ENCODE measurements around the gene ZCCHC3. TPM values are rescaled to one million over a fixed set of nuclear protein-coding genes. Genes with fewer than 3 reads are reported as not detected.

The ZCCHC3 gene
- total RNA-seq, 2 experiments from 2014 or later, result 19.3 to 19.5 TPM

- Mint-ChIP-seq H3K27me3 (no peaks in the 10 kb centered on the region), H3K27ac (peak overlapping the region; percentile 97), H3K9me3 (no peaks in the 10 kb centered on the region), H3K36me3 (ENCODE audit: low read depth) (peaks cover 30% of the 10 kb centered on the region), H3K4me3 (peak overlapping the region; percentile 98), H3K4me1 (ENCODE audit: low read depth) (peaks cover 47% of the 10 kb centered on the region)
- Histone ChIP-seq H3K4me1 (ENCODE audit: insufficient read depth, low read length) (peaks cover 30% of the 10 kb centered on the region), H3K9me3 (ENCODE audit: control insufficient read depth in 1 of 2, insufficient read depth in 1 of 2, low read length in 2 of 2) (no peaks in the 10 kb centered on the region), H3K36me3 (ENCODE audit: insufficient read depth, low read length) (peaks cover 16% of the 10 kb centered on the region), H3K27me3 (ENCODE audit: control insufficient read depth in 1 of 2, insufficient read depth in 2 of 2, low read length in 2 of 2) (no peaks in the 10 kb centered on the region), H3K27ac (ENCODE audit: low read depth in 1 of 2, low read length in 2 of 2) (peak overlapping the region; percentile 76 to 78), H3K4me3 (ENCODE audit: low read length) (peak overlapping the region; percentile 93)
- ChIA-PET POLR2A (interaction anchor here (0.7 to 6.2 kb wide), 7 partner anchors 11 to 32 kb away, joined by 3 to 114 read pairs (median 5); partner anchors contain the start of gene SOX12), CTCF (interaction anchor here (1.0 to 2.7 kb wide), 4 partner anchors 25 to 34 kb away, joined by 3 to 20 read pairs (median 10); no protein-coding TSS in a partner anchor)
- no peak for DNase-seq
- intact Hi-C loops (cut with DNase I, micrococcal nuclease), result loop anchor here in 1 of 2 experiments (5.0 kb wide), 1 partner anchor 243 kb away; the partner anchor contains the start of gene CSNK2A1
- ATAC-seq (ENCODE audit: poor library complexity), result peak; percentile 25
- no peak for TF ChIP-seq CTCF (IDR thresholded peaks at IDR 0.05)
These were observed 1.5 kb downstream of the ZCCHC3 start for GRCh38 chr20:298776-299391.

GRCh38 chr20:300345-300990 is 3.1 kb downstream of the ZCCHC3 start:
- peak overlapping the region; percentile 54 for H3K27ac Mint-ChIP-seq
- ATAC-seq (ENCODE audit: poor library complexity) (no peak), DNase-seq (no peak)
- peaks cover 30% of the 10 kb centered on the region for H3K36me3 Mint-ChIP-seq (ENCODE audit: low read depth)
- Histone ChIP-seq H3K4me1 (ENCODE audit: insufficient read depth, low read length) (peaks cover 30% of the 10 kb centered on the region), H3K4me3 (ENCODE audit: low read length) (no peak overlapping the region), H3K36me3 (ENCODE audit: insufficient read depth, low read length) (peaks cover 16% of the 10 kb centered on the region), H3K9me3 (ENCODE audit: control insufficient read depth in 1 of 2, insufficient read depth in 1 of 2, low read length in 2 of 2) (no peaks in the 10 kb centered on the region), H3K27ac (ENCODE audit: low read depth in 1 of 2, low read length in 2 of 2) (no peak overlapping the region), H3K27me3 (ENCODE audit: control insufficient read depth in 1 of 2, insufficient read depth in 2 of 2, low read length in 2 of 2) (no peaks in the 10 kb centered on the region)
- no peaks in the 10 kb centered on the region for H3K27me3 Mint-ChIP-seq
- H3K9me3 Mint-ChIP-seq, result no peaks in the 10 kb centered on the region
- POLR2A ChIA-PET, result interaction anchor here (3.8 to 6.2 kb wide), 2 partner anchors 9 to 23 kb away, joined by 18 to 114 read pairs; partner anchors contain the start of gene SOX12
- H3K4me3 Mint-ChIP-seq, result peak overlapping the region; percentile 75
- no peak for TF ChIP-seq CTCF (IDR thresholded peaks at IDR 0.05)
- H3K4me1 Mint-ChIP-seq (ENCODE audit: low read depth), result peaks cover 47% of the 10 kb centered on the region
- CTCF ChIA-PET, result interaction anchor here (2.7 kb wide), 1 partner anchor 30 kb away, joined by 14 read pairs; no protein-coding TSS in a partner anchor
- intact Hi-C loops (cut with DNase I, micrococcal nuclease), result no loop called here

- POLR2A ChIA-PET, result interaction anchor here (1.4 kb wide), 1 partner anchor 23 kb away, joined by 4 read pairs; the partner anchor contains the start of gene SOX12
- no peaks in the 10 kb centered on the region for H3K27me3 Mint-ChIP-seq
- CTCF ChIA-PET, result no interaction called here
- TF ChIP-seq CTCF (IDR thresholded peaks at IDR 0.05), result no peak
- peaks cover 30% of the 10 kb centered on the region for H3K4me1 ChIP-seq (ENCODE audit: insufficient read depth, low read length)
- no peak overlapping the region for H3K4me3 Mint-ChIP-seq
- H3K36me3 ChIP-seq (ENCODE audit: insufficient read depth, low read length), result peaks cover 16% of the 10 kb centered on the region
- H3K4me1 Mint-ChIP-seq (ENCODE audit: low read depth), result peaks cover 33% of the 10 kb centered on the region
- no peaks in the 10 kb centered on the region for H3K9me3 Mint-ChIP-seq
- no peaks in the 10 kb centered on the region for H3K27me3 ChIP-seq (ENCODE audit: control insufficient read depth in 1 of 2, insufficient read depth in 2 of 2, low read length in 2 of 2)
- H3K4me3 ChIP-seq (ENCODE audit: low read length), result no peak overlapping the region
- peaks cover 25% of the 10 kb centered on the region for H3K36me3 Mint-ChIP-seq (ENCODE audit: low read depth)
- H3K9me3 ChIP-seq (ENCODE audit: control insufficient read depth in 1 of 2, insufficient read depth in 1 of 2, low read length in 2 of 2), result no peaks in the 10 kb centered on the region
- intact Hi-C loops (cut with DNase I, micrococcal nuclease), result no loop called here
- DNase-seq (no peak), ATAC-seq (ENCODE audit: poor library complexity) (no peak)
- no peak overlapping the region for H3K27ac ChIP-seq (ENCODE audit: low read depth in 1 of 2, low read length in 2 of 2)
- H3K27ac Mint-ChIP-seq, result no peak overlapping the region
These were observed 4.8 kb downstream of the ZCCHC3 start for GRCh38 chr20:301886-302848.
